Measurements from ENCODE around the gene HYPK. TPM values are rescaled to one million over a fixed set of nuclear protein-coding genes. Genes with fewer than 3 reads are reported as not detected.

The HYPK gene
- total RNA-seq, 1 experiment from 2014 or later, result 20.6 TPM

DNA sequence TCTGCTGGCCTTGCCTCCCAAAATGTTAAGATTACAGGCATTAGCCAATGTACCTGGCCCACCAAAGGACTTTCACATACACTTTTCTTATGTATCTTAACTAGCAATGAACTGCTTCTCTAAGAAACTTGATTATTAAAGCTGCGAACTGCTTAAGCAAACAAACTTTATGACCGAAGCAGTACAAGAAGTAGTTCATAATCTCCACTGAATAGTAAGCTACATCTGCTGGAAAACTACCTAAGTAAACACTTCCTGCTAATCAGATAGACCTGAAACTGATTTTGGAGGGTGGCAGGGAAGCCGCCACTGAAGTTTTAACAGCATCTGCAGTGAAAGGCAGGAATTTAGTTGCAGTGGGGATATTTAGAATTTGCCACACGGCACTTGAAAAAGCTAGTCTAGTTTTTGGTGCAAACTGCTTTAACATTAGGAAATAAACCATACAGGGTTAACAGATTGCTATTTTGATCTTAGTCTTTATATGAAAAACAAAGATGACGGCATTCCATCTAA is 8.1 kb downstream of the HYPK start:
- BruUV-seq (replicated peaks), result no TSS peak
- no peaks in the 10 kb centered on the region for H4K20me1 ChIP-seq (ENCODE audit: insufficient read depth)
- peaks cover 69 to 70% of the 10 kb centered on the region in 2 experiments for H3K36me3 ChIP-seq (ENCODE audit: control insufficient read depth in 1 of 2, insufficient read depth in 2 of 2, low read length in 2 of 2)
- H3K9ac ChIP-seq (ENCODE audit: low read length), result no peak overlapping the region
- H3K27me3 ChIP-seq (ENCODE audit: insufficient read depth, low read length), result no peaks in the 10 kb centered on the region
- TF ChIP-seq POLR2AphosphoS5 (IDR thresholded peaks at IDR 0.05; ENCODE audit: low read depth, low read length) (no peak), CEBPB (IDR thresholded peaks at IDR 0.05; ENCODE audit: low read depth) (no peak), EGR1 (IDR thresholded peaks at IDR 0.05; ENCODE audit: low read depth) (no peak), ZFX (IDR thresholded peaks at IDR 0.05) (no peak), POLR2A (IDR thresholded peaks at IDR 0.05; ENCODE audit: borderline replicate concordance, extremely low read depth, insufficient read depth, insufficient read length) (no peak), JUND (IDR thresholded peaks at IDR 0.05) (no peak), EZH2phosphoT487 (IDR thresholded peaks at IDR 0.05; ENCODE audit: borderline replicate concordance) (no peak), FOSL1 (IDR thresholded peaks at IDR 0.05; ENCODE audit: low read depth) (no peak), EZH2 (IDR thresholded peaks at IDR 0.05) (no peak), TCF7L2 (IDR thresholded peaks at IDR 0.05; ENCODE audit: borderline replicate concordance, extremely low read depth, insufficient read depth, insufficient read length) (no peak), ZNF274 (IDR thresholded peaks at IDR 0.05; ENCODE audit: low read depth, low read length) (no peak), YY1 (IDR thresholded peaks at IDR 0.05; ENCODE audit: extremely low read depth, insufficient replicate concordance, low read depth, low read length) (no peak), SP1 (IDR thresholded peaks at IDR 0.05; ENCODE audit: low read depth) (no peak), SRF (IDR thresholded peaks at IDR 0.05; ENCODE audit: low read depth) (no peak)
- TF ChIP-seq, protein P1, sequence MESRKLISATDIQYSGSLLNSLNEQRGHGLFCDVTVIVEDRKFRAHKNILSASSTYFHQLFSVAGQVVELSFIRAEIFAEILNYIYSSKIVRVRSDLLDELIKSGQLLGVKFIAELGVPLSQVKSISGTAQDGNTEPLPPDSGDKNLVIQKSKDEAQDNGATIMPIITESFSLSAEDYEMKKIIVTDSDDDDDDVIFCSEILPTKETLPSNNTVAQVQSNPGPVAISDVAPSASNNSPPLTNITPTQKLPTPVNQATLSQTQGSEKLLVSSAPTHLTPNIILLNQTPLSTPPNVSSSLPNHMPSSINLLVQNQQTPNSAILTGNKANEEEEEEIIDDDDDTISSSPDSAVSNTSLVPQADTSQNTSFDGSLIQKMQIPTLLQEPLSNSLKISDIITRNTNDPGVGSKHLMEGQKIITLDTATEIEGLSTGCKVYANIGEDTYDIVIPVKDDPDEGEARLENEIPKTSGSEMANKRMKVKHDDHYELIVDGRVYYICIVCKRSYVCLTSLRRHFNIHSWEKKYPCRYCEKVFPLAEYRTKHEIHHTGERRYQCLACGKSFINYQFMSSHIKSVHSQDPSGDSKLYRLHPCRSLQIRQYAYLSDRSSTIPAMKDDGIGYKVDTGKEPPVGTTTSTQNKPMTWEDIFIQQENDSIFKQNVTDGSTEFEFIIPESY (IDR thresholded peaks at IDR 0.05; ENCODE audit: extremely low read depth, insufficient replicate concordance, low read length), result no peak
- TF ChIP-seq, protein P2, sequence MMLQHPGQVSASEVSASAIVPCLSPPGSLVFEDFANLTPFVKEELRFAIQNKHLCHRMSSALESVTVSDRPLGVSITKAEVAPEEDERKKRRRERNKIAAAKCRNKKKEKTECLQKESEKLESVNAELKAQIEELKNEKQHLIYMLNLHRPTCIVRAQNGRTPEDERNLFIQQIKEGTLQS (IDR thresholded peaks at IDR 0.05), result no peak
- TF ChIP-seq, protein P3, sequence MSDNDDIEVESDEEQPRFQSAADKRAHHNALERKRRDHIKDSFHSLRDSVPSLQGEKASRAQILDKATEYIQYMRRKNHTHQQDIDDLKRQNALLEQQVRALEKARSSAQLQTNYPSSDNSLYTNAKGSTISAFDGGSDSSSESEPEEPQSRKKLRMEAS (IDR thresholded peaks at IDR 0.05), result no peak
- TF ChIP-seq, protein P4, sequence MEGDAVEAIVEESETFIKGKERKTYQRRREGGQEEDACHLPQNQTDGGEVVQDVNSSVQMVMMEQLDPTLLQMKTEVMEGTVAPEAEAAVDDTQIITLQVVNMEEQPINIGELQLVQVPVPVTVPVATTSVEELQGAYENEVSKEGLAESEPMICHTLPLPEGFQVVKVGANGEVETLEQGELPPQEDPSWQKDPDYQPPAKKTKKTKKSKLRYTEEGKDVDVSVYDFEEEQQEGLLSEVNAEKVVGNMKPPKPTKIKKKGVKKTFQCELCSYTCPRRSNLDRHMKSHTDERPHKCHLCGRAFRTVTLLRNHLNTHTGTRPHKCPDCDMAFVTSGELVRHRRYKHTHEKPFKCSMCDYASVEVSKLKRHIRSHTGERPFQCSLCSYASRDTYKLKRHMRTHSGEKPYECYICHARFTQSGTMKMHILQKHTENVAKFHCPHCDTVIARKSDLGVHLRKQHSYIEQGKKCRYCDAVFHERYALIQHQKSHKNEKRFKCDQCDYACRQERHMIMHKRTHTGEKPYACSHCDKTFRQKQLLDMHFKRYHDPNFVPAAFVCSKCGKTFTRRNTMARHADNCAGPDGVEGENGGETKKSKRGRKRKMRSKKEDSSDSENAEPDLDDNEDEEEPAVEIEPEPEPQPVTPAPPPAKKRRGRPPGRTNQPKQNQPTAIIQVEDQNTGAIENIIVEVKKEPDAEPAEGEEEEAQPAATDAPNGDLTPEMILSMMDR (IDR thresholded peaks at IDR 0.05 in 2 of 3, conservative IDR thresholded peaks at IDR 0.05 in 1 of 3; ENCODE audit: borderline replicate concordance in 1 of 3, insufficient read depth in 1 of 3, low read depth in 2 of 3, low read length in 2 of 3), result no peak
- ChIA-PET RAD21 (ENCODE audit: low non-redundant PET in 1 of 2, low total read pairs in 2 of 2, uncharacterized antibody in 2 of 2, unreplicated experiment in 2 of 2) (no interaction called here), POLR2A (no interaction called here), CTCF (no interaction called here)
- H2AFZ ChIP-seq (ENCODE audit: low read depth, low read length, poor library complexity, severe bottlenecking), result no peak overlapping the region
- intact Hi-C loops (cut with micrococcal nuclease), result no loop called here
- no peaks in the 10 kb centered on the region for H3K79me2 ChIP-seq (ENCODE audit: insufficient read depth, low read length)
- DNase-seq (ENCODE audit: low read depth, low spot score) (no peak), ATAC-seq (no peak)
- no peaks in the 10 kb centered on the region for H3K9me3 ChIP-seq (ENCODE audit: control insufficient read depth in 1 of 2, insufficient read depth in 1 of 2, low read depth in 1 of 2, low read length in 2 of 2)
- H3K4me1 ChIP-seq (ENCODE audit: control insufficient read depth in 1 of 2, insufficient read depth in 2 of 2, low read length in 2 of 2), result no peaks in the 10 kb centered on the region
- H3K4me3 ChIP-seq (replicated peaks in 1 of 2; ENCODE audit: low read depth in 1 of 2, low read length in 2 of 2), result no peak overlapping the region
- H3K9me2 ChIP-seq (ENCODE audit: insufficient read depth), result no peaks in the 10 kb centered on the region
- H3K27ac ChIP-seq (ENCODE audit: low read depth, low read length), result no peak overlapping the region
- no peak overlapping the region for H3K4me2 ChIP-seq (ENCODE audit: low read length)

Data from HCT116 (cell line).